Inflammatory macrophage (primary cell): ENCODE data around the gene PID1.
"Not testable (repeated sequence)": the region's sequence is repeated elsewhere in the genome, so short reads cannot be mapped to it uniquely, and the experiment has no call there.

ENCODE experiments used
- DNase-seq, 2 donors: peaks; one replicate each; pipeline ENCODE4 v3.0.0-alpha.2; 2020 to 2022

PID1 gene

DNA sequence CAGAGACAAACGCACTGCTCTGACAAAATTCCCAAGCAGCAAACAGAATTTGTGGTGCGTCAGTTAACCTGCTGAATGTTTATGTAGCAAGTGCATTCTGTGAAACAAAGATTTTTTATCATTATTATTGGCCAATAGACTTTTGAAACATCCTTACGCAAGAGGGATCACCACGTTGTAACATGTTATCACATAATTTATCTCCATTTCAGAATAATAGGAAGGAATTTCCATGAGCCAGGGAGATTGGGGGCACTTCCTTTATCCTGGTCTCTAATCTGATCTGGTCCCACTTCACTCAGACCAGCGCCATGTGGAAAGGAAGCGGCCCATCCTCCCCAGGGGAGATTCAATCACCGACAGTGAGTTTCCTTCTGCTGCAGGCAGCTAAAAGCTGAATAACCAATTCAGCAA, 166.1 kb downstream of the PID1 start:
- DNase-seq: peak in 1 of 2 donors; percentile 4

DNA sequence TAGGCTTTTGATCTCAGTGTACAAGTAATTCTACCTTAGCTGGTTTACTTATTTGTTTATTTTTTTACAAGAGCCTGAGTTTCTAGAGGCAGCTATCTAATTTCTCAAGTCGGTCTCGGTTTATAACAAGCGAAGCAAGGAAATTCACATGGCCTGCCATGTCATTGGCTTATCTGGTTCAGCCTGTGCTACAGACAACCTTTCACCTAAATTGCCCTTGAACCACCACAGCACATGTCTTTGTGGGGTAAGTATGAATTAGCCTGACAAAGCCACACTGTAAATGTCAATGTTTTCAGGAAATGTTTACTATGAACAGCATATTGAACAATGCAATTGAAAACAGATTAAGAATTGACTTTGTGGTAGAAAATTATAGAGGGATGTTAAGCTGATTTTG, 167.1 kb downstream of the PID1 start:
- no peak for DNase-seq

DNA sequence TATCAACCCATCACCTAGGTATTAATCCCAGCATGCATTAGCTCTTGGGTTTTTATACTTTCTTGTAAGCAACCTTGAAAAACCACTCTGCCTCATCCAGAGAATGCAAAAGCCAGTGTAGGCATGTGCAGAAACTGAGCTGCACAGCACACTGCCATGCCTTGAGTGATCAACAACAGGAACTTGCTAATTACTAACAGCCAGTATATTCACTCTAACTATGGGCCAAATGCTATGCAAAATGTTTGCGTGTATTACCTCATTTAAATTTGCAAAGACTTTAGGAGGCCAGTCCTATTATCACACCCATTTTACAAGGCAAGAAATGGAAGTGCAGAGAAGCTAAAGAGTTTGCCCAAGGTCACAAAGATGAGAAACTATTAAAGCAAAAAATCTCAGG, 169.8 kb downstream of the PID1 start:
- DNase-seq: no peak

DNA sequence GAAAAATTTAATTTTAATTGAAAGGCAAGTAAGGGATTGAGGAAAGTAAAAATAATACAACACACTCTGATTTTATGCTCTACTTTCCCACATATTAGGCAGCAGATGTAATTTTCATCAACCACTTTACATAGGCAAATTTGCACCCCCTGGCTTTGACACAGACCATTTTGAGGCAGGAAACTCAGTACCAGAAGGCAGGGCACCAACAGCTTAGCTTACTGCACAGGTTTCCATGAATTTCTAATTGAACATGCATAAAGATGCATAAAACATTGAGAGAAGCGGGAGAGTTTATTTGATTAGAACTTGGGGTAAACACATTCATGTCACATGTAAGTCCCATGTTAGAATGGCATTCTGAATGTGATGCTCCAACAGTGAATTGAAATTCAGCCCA, 171.9 kb downstream of the PID1 start:
- no peak for DNase-seq

DNA sequence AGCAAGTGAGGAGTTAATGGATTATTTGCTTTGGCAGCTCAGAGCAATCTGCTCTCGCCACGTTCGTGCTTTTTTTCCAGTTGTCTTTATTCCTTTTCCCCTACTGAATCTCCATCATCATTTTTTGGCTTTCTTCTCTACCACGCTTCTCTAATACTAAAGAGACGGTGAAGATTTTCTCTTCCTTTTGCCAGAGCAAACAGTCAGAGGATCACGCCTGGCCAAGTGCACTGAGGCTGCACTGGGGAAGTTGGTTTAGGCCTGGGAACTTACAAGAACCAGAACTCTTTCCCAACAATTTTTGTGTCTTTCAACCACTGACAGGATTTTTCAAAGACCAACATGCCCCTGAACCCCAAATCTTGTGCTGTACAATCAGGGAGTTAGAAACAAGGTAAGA, 172.3 kb downstream of the PID1 start:
- no peak for DNase-seq

DNA sequence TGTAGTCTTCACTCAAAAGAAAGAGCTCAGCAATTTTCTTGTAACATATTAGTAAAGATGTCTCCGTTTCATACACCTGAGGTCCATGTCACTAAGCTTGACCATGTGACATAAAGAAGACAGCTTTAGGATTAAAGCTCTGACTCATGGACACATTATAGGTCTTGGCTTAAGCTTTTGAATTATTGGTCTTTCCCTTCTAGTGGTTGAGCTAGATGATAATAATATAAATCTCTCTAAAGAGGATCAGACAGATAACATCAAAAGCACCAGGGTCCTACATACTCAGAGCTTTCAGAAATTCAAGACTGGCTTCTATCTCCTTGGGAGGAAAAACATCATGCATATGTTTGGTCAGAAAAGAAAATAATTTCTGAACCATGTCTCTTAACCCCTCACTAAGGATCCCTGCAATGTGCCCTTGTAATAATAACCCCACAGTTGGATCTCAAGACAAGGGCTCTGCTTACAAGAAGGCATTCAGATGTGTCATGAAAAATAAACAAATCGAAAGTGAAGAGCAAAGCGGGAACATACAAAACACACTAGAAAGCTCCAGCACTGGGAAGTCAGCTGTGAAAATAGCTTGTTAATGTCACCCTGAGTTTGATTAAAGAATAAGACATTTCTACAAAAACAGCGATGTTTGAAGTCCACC, 174.5 kb downstream of the PID1 start:
- no peak for DNase-seq

DNA sequence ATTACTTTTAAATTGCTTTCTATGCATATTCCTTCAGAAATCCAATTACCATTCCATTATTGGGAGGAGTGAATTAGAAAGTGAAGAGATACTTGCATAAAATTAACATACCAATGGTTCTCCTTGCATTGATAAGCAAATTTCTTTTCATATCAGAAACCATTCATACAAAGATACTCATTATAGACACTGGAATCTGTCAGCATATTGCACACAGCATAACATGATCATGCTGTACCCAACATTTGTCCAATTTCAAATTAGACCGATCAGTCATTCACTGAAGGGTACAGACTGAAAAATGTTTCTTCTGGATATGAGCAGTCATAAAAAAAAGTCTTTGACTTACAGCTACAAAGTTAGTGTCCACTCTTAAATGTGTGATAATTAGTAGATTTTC, 175.6 kb downstream of the PID1 start:
- DNase-seq: no peak

DNA sequence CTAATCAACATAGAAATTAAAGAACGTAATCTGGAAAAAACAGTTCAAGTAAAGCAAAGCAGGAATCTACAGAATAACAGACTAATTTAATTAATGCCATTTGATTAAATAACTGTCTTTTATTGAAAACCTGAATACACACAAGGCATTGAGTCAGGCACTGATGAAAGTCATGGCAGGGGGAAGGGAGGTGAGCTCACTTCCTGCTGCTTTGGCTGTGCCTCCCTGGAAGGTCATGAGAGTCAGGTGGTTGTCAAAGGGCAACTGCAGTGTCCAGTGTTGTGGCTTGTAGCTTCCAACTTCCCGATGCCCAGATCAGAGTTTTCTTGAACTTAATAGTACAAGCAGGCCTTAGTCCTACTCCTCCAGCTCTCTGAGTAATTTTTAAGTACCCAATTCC, 180.9 kb downstream of the PID1 start:
- DNase-seq: no peak

DNA sequence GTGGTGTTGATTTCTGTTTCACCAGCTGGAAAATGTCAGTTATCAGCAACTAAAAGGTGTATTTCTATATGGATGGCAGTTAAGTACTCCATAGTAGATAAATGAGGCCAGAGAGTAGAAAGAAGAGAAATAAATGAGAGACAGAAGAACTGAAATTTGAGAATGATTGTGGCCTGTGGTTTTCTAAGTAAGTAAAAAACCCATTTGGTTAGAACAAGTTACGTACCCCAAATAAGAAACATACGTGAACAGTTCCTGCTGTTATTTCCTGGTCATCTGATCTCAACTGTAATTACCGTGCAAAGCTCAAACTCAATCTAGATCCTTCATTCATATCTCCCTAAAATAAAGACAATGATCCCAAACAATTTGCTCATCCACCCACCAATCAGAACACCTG, 181.3 kb downstream of the PID1 start:
- DNase-seq: no peak

DNA sequence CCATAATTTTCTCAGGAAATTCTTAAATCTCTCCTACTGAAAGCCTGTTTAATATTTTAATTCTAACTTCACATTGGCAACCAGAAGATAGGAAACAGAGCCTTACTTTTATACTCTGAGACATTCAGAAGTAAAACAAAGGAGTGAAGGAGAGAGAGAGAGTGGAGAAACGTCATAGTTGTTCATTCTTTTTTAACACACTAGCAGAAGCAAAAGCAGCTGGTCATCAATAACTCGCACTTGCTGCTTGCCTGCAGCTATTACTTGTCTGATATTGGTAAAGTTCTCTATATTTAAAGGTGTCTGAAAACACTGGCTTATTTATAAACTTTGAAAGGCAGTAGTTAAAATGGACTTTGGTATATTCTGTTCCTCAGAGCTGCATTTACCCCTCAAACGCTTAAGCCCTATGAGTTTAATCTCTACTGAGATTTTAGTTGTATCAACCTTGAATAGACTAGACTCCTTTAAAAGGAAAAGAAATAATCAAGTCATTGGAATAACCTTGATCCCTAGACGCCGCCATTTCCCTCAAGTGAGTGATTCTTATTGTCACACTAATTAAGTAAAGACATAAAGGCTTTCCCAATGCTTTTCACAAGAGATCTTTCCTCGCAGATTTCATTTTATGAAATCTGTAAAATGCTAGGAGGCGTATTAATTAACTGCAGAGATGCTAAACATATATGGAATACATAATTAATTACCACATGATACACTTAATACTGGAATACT, 182.0 kb downstream of the PID1 start:
- DNase-seq: no peak

DNA sequence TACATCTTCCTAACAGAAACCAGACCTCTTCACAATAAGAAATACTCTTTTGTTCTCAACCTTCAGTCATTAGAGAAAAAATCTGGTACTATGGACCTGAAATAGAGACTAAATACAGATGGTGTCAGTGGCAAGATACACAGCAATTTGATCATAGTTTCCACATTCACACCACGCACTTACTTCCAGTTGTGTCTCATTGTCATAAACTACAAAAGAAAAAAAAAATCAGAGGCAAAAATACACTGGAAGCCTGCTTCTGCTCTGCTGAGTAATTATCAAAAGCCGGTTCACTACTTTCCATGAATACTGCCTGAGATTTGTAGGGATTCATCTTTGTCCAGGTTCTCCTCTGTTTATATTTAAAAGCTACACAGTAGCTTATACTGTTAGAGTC, 182.6 kb downstream of the PID1 start:
- DNase-seq: no peak

DNA sequence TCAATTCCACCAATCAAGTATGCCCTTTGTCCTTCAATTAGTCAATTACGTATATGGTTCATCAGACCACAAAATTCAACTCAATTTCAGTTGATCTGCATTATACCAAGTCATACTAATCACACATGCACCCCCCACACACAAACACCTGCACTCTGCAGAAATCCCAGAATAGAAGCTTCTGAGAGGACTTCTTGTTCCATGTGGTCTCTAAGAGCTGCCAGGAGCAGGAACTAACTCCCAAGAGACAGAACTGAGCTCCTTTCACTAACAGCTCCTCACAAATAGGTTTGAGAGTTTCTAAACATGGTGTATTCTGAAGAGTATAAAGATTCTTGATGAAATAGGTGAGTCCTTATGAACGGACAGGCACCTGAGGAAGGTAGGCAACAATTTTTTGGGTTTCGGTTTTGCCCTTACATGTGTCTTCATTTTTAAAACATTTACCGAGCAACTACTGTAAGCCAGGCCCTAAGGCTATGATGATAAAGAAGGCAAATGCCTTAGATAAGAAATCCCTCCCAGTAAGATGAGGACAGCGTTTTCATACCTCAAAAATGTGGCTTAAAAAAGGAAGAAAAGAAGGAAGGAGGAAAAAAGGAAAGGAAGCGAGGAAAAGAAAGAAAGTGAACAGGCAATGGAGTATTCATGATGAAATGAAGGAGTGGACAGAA, 183.1 kb downstream of the PID1 start:
- no peak for DNase-seq

DNA sequence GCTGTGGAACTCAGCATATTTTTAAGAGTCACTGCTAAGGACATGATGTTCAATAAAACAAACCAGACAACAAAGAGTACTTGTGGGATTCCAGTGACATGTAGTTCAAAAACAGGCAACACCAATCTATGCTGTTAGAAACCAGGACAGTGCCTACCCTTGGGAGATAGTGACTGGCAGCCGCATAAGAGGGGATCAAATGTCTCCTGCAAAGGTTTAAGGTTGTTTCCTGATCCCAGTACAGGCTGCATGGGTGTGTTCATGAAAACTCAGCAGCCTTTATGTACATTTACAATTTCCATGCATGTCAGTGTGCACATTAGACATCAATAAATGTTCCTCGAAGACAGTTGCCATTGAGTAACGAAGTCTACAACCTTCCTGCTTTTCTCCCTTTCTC, 183.8 kb downstream of the PID1 start:
- no peak for DNase-seq

DNA sequence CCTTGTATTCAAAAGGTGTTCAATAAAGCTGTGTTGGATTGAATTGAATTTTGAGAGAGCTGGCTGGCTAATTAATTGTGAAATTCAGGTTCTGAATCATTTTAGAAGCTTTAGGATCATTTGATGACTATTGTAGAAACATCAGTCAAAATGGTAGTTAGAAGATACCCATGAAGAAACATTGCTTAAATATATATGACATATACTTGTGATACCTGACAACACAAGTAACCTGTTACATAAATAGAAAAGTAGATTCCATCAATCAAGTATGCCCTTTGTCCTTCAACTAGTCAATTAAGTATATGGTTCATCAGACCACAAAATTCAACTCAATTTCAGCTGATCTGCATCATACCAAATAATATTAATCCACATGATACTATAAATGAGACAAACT, 185.6 kb downstream of the PID1 start:
- DNase-seq: no peak

DNA sequence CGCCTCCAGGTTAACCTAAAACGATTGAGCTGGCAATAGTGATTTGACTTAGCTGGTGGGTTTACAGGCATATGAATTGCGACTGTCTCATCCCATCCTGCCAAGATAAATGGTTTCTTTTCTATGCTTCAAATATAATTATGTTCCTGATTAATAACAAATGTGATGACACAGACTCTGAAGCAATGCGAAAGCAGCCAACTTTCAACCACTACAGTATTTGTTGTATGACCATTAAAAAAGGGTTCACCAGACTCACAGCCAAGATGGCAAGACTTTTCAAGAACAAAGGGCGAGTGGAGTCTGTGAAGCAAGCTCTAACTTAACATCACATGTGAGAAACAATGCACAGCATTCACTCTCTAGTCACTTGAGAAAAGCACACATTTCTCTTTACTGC, 186.6 kb downstream of the PID1 start:
- no peak for DNase-seq

DNA sequence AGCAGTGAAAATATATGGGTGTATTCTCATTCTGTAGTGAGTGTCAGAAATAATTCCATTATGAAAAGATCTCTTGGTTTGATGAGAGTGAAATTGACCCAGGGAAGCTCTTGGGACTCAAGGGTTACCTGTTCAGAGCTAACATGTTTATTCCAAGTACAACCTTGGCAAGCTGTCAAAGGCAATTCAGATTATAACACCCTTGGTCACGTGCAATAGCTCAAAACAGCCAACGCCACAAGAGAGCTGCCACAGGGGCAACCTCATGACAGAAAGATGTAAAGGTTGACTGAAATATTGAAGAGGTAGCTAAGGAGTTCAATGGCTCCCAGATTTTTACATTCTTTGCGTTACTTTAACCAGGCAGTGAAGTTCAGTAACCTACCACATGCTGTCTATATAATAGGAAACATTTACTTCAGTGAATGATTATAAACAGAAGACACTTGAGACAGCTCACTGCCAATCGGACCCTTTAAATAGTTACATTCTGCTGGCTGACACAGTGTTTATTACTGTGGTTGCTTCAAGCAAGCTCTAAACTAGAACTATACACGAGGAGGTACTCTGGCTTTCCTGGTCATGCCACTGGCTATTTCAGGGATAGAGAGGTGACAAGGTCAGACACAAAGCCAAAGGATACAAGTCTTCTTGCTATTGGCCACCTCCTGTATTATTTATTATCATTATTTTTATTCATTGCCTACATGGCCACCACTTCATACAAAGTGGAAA, 187.3 kb downstream of the PID1 start:
- no peak for DNase-seq

DNA sequence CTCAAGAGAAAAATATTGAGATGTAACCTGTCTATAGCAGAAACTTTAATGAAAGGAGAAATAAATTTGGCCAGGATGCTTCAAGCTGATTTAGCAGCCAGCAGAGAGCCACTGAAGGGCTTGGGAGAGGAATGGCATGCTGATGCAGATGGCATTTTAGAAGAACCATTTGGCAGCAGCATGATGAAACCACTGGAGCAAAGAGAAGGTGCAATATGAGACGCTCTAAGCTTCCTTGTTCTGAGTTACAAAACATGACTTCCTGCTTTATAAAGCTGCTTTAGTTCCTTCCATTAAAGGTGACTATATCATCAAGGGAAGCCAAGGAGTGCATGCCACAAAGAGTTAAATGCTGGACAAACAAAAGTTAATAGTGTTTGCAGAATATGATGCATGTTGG, 189.7 kb downstream of the PID1 start:
- peak; percentile 11 to 33 for DNase-seq

DNA sequence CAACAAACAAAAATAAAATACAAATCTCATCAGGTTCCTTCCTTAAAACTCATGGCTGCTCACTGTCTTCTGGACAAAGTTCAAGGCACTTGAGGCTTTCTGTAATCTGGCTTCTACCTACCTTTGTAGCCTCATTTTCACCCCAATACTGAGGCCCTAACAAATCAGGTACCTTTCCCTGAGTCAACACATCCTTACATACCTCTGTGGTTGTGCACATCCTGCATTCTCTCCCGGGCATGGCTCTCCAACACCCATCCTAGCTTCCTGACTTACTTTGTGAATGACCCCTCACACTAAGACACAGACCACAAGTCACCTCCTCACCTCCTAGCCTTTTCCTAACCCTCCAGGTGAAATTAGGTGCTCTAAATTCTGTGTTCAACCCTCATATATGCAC, 190.9 kb downstream of the PID1 start:
- DNase-seq: no peak

DNA sequence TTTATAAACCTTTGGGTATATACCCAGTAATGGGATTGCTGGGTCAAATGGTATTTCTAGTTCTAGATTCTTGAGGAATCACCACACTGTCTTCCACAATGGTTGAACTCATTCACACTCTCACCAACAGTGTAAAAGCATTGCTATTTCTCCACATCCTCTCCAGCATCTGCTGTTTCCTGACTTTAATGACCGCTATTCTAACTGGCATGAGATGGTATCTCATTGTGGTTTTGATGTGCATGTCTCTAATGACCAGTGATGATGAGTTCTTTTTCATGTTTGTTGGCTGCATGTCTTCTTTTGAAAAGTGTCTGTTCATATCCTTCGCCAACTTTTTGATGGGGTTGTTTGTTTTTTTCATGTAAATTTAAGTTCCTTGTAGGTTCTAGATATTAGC, 194.2 kb downstream of the PID1 start:
- not testable (repeated sequence) for DNase-seq

DNA sequence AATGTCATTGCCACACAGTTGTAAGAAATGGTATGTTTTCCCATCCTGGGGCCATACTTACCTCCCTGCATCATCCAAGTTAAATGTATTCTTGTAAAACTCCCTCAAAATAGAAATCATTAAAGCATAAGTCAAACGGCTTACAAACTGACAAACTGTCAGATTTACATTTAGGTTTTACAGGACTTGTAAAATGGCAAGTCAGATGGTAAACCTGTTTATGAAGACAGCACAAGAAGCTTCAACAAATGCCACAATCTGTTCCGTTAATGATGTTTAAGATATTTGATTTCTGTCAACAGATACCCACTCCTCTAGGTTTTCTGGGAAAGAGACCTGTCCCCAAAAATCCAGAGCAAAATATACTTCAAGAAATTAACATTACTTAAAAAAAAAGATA, 197.2 kb downstream of the PID1 start:
- DNase-seq: no peak

DNA sequence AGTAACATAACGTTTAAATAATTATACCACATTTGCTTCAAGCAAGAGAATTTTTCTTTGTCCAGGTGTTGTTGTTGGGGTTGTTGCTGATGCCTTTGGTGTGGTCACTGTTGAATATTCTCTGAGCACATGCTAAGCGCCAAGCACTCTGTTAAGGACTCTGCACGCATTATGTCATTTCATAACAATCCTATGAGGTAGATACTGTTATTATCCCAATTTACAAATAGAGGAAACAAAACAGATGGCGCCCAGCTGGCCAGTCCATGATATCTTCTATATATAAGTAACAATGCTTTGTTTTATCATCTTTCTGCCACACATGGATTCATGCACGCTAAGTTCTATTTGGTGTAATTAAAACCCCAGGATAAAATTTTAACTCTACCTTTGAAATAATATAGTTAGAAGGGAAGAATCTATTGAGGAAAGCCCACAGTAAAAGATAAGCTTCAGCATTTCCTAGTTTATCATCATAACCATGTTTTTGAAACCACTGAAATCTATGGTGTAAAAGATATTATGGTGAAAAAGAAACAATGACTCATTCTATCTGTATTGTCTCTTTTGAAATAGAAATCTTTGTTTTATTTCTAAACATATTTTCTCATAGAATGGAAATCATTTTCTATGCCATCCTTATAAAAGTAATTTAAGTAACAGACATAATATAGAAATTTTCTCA, 199.7 kb downstream of the PID1 start:
- DNase-seq: no peak

DNA sequence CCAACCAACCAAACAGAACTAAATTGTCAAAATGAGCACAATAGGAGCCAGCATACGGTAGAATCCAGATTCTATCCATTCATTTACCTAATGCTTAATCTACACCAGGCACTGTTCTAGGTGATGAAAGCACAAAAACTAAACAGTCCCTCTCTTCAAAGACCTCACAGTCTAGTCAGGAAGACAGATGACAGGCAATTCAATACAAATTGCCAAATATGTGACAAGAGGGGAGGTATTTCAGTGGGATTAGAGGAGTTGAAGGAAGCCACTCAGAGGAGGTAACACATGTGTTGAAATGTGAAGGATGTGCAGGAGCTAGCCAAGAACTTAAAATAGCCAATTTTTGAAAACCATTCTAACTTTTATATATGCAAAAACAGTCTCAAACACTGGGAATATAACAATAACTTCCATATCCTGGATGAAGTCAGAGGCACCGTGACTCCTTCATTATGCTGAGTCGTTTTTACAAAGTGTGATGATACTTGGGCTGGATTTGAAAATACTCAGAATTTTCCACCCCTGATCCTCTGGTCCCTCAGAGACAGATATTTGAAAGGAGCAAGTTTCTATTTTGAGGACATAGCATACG, 204.9 kb downstream of the PID1 start:
- DNase-seq: no peak
